IPS-15b (cell line): Measurements from ENCODE around the gene SFMBT1.

Experiments
- H3K27me3 ChIP-seq: one replicate; pipeline ENCODE4 v1.6.1; 2013; ENCODE audit warnings: low read length; ENCODE audit not compliant: control insufficient read depth, insufficient read depth
- H3K36me3 ChIP-seq: one replicate; pipeline ENCODE4 v1.6.1; 2013; ENCODE audit warnings: low read length; ENCODE audit not compliant: control insufficient read depth, insufficient read depth
- H3K4me1 ChIP-seq: one replicate; pipeline ENCODE4 v1.6.1; 2013; ENCODE audit warnings: mild to moderate bottlenecking, low read length; ENCODE audit not compliant: control insufficient read depth, insufficient read depth
- H3K4me3 ChIP-seq: one replicate; pipeline ENCODE4 v1.5.1; 2013; ENCODE audit warnings: low read depth, low read length
- H3K9ac ChIP-seq: one replicate; pipeline ENCODE4 v1.6.1; 2013; ENCODE audit warnings: low read depth, mild to moderate bottlenecking, low read length
- H3K9me3 ChIP-seq: one replicate; pipeline ENCODE4 v1.6.1; 2013; ENCODE audit warnings: mild to moderate bottlenecking, low read length; ENCODE audit not compliant: control insufficient read depth, insufficient read depth

Gene SFMBT1

GRCh38 chr3:53028641-53029040 lies 17.2 kb downstream of the SFMBT1 start:
- Histone ChIP-seq H3K9ac (no peak overlapping the region), H3K36me3 (no peaks in the 10 kb centered on the region), H3K9me3 (no peaks in the 10 kb centered on the region), H3K27me3 (no peaks in the 10 kb centered on the region), H3K4me1 (peaks cover 9% of the 10 kb centered on the region), H3K4me3 (no peak overlapping the region)

GRCh38 chr3:53027254-53027844 lies 18.5 kb downstream of the SFMBT1 start:
- H3K9ac ChIP-seq: no peak overlapping the region
- H3K4me1 ChIP-seq: peaks cover 9% of the 10 kb centered on the region
- no peaks in the 10 kb centered on the region for H3K36me3 ChIP-seq
- no peak overlapping the region for H3K4me3 ChIP-seq
- no peaks in the 10 kb centered on the region for H3K27me3 ChIP-seq
- H3K9me3 ChIP-seq: no peaks in the 10 kb centered on the region

- H3K4me3 ChIP-seq: no peak overlapping the region
- H3K9me3 ChIP-seq: no peaks in the 10 kb centered on the region
- H3K9ac ChIP-seq: no peak overlapping the region
- H3K36me3 ChIP-seq: no peaks in the 10 kb centered on the region
- peaks cover 9% of the 10 kb centered on the region for H3K4me1 ChIP-seq
- no peaks in the 10 kb centered on the region for H3K27me3 ChIP-seq
Observed at GRCh38 chr3:53026382-53027162, 19.3 kb downstream of the SFMBT1 start.

- Histone ChIP-seq H3K4me1 (peaks cover under 1% of the 10 kb centered on the region), H3K27me3 (no peaks in the 10 kb centered on the region), H3K4me3 (no peak overlapping the region), H3K9ac (no peak overlapping the region), H3K9me3 (no peaks in the 10 kb centered on the region), H3K36me3 (no peaks in the 10 kb centered on the region)
Observed at GRCh38 chr3:53024315-53024714, 21.6 kb downstream of the SFMBT1 start.

- Histone ChIP-seq H3K36me3 (no peaks in the 10 kb centered on the region), H3K4me3 (no peak overlapping the region), H3K4me1 (peaks cover 6% of the 10 kb centered on the region), H3K9ac (no peak overlapping the region), H3K9me3 (no peaks in the 10 kb centered on the region), H3K27me3 (no peaks in the 10 kb centered on the region)
Observed at GRCh38 chr3:53023072-53023823, 22.6 kb downstream of the SFMBT1 start.

- Histone ChIP-seq H3K4me1 (peaks cover 7% of the 10 kb centered on the region), H3K9ac (no peak overlapping the region)
Observed at GRCh38 chr3:53022647-53023046, 23.2 kb downstream of the SFMBT1 start.

GRCh38 chr3:53016236-53016635 lies 29.6 kb downstream of the SFMBT1 start:
- H3K9me3 ChIP-seq: no peaks in the 10 kb centered on the region
- no peak overlapping the region for H3K4me3 ChIP-seq
- no peaks in the 10 kb centered on the region for H3K27me3 ChIP-seq
- H3K4me1 ChIP-seq: peaks cover 12% of the 10 kb centered on the region
- H3K36me3 ChIP-seq: no peaks in the 10 kb centered on the region
- no peak overlapping the region for H3K9ac ChIP-seq

More at GRCh38 chr3:53022647-53023046, 23.2 kb downstream of the SFMBT1 start:
- H3K36me3 ChIP-seq: no peaks in the 10 kb centered on the region
- no peaks in the 10 kb centered on the region for H3K9me3 ChIP-seq
- no peak overlapping the region for H3K4me3 ChIP-seq
- no peaks in the 10 kb centered on the region for H3K27me3 ChIP-seq

- Histone ChIP-seq H3K9ac (no peak overlapping the region), H3K4me3 (no peak overlapping the region), H3K9me3 (no peaks in the 10 kb centered on the region), H3K27me3 (no peaks in the 10 kb centered on the region), H3K4me1 (peaks cover 8% of the 10 kb centered on the region), H3K36me3 (no peaks in the 10 kb centered on the region)
Observed at GRCh38 chr3:53011324-53011723, 34.5 kb downstream of the SFMBT1 start.

- Histone ChIP-seq H3K4me3 (no peak overlapping the region), H3K36me3 (no peaks in the 10 kb centered on the region), H3K4me1 (peaks cover 5% of the 10 kb centered on the region), H3K9me3 (no peaks in the 10 kb centered on the region), H3K27me3 (no peaks in the 10 kb centered on the region), H3K9ac (no peak overlapping the region)
Observed at GRCh38 chr3:53009826-53010539, 35.9 kb downstream of the SFMBT1 start.

GRCh38 chr3:53008932-53009331 lies 36.9 kb downstream of the SFMBT1 start:
- no peak overlapping the region for H3K4me3 ChIP-seq
- no peaks in the 10 kb centered on the region for H3K36me3 ChIP-seq
- H3K9ac ChIP-seq: no peak overlapping the region

GRCh38 chr3:53005854-53006513 lies 39.9 kb downstream of the SFMBT1 start:
- no peak overlapping the region for H3K4me3 ChIP-seq
- peaks cover 3% of the 10 kb centered on the region for H3K4me1 ChIP-seq
- H3K9ac ChIP-seq: no peak overlapping the region
- no peaks in the 10 kb centered on the region for H3K9me3 ChIP-seq
- no peaks in the 10 kb centered on the region for H3K36me3 ChIP-seq
- H3K27me3 ChIP-seq: no peaks in the 10 kb centered on the region

More at GRCh38 chr3:53008932-53009331, 36.9 kb downstream of the SFMBT1 start:
- Histone ChIP-seq H3K4me1 (peaks cover 5% of the 10 kb centered on the region), H3K27me3 (no peaks in the 10 kb centered on the region), H3K9me3 (no peaks in the 10 kb centered on the region)
